H1 (cell line): ENCODE measurements around the gene SMARCA4. TPM values are rescaled to one million over a fixed set of nuclear protein-coding genes. Genes with fewer than 3 reads are reported as not detected.

Experiments
- CTCF ChIA-PET: fragments of 300-600 bp; sonication (Branson Sonifier 250); formaldehyde crosslinking; loops from one replicate; lab custom pipeline; 2021; ENCODE audit not compliant: partially characterized antibody; lab: Charles Lee
- POLR2A ChIA-PET: fragments of 300-600 bp; sonication (Branson Sonifier 250); formaldehyde crosslinking; loops from one replicate; lab custom pipeline; 2021; ENCODE audit warnings: inconsistent platforms; ENCODE audit not compliant: partially characterized antibody; lab: Charles Lee
- DNase-seq, 2 experiments: peaks; one replicate each; pipeline versions ENCODE4 v3.0.0 to v3.0.0-alpha.2; 2010 to 2022; ENCODE audit warnings: low spot score in 2 of 2, low read depth in 1 of 2, mixed read lengths in 1 of 2
- FAIRE-seq: peaks from 2 replicates; lab custom pipeline; 2011; peaks lifted over from hg19 to GRCh38; lab: Jason Lieb, UNC
- H2AFZ ChIP-seq: 2 replicates; pipeline ENCODE4 v1.8.1; 2012; ENCODE audit warnings: low read length, inconsistent platforms
- H2AK5ac ChIP-seq: 2 replicates; pipeline ENCODE4 v1.6.1; 2013; ENCODE audit warnings: low read depth, low read length
- H2BK120ac ChIP-seq: replicated peaks from 2 replicates; pipeline ENCODE3; 2013; ENCODE audit warnings: low read depth, low read length, inconsistent platforms
- H2BK12ac ChIP-seq: 2 replicates; pipeline ENCODE4 v1.6.1; 2013; ENCODE audit warnings: low read depth, low read length
- H2BK15ac ChIP-seq: 2 replicates; pipeline ENCODE4 v1.6.1; 2013; ENCODE audit warnings: low read length
- H2BK20ac ChIP-seq: 2 replicates; pipeline ENCODE4 v1.6.1; 2013; ENCODE audit warnings: low read length
- H2BK5ac ChIP-seq: 2 replicates; pipeline ENCODE4 v1.6.1; 2013; ENCODE audit warnings: low read depth, low read length
- H3K14ac ChIP-seq: 2 replicates; pipeline ENCODE4 v1.6.1; 2013; ENCODE audit warnings: inconsistent platforms; ENCODE audit not compliant: insufficient read length
- H3K18ac ChIP-seq: 2 replicates; pipeline ENCODE4 v1.6.1; 2013; ENCODE audit warnings: low read length; ENCODE audit errors: extremely low read depth
- H3K23ac ChIP-seq: 2 replicates; pipeline ENCODE4 v1.6.1; 2013; ENCODE audit warnings: inconsistent platforms; ENCODE audit not compliant: insufficient read length
- H3K23me2 ChIP-seq: 2 replicates; pipeline ENCODE4 v1.6.1; 2013; ENCODE audit warnings: low read depth, low read length
- H3K27ac ChIP-seq: 2 replicates; pipeline ENCODE4 v1.6.1; 2011; ENCODE audit warnings: low read depth, low read length, inconsistent platforms
- H3K27me3 ChIP-seq, 4 experiments: replicated peaks in 1 of 4; 1 replicate in 1 of 4; 2 replicates in 3 of 4; pipeline versions ENCODE4 v1.6.1 to v1.8.1; 2011 to 2013; ENCODE audit warnings: low read length in 3 of 4, mild to moderate bottlenecking in 3 of 4, inconsistent platforms in 2 of 4, mixed read lengths in 2 of 4, moderate library complexity in 1 of 4; ENCODE audit not compliant: control insufficient read depth in 3 of 4, insufficient read depth in 3 of 4; ENCODE audit errors: extremely low read depth in 1 of 4
- H3K36me3 ChIP-seq, 4 experiments: 2 replicates each; pipeline versions ENCODE4 v1.6.1 to v1.8.1; 2011 to 2013; ENCODE audit warnings: mild to moderate bottlenecking in 4 of 4, low read length in 3 of 4, moderate library complexity in 2 of 4, control low read depth in 1 of 4, inconsistent platforms in 1 of 4; ENCODE audit not compliant: insufficient read depth in 4 of 4, control insufficient read depth in 2 of 4
- H3K4ac ChIP-seq: replicated peaks from 2 replicates; pipeline ENCODE3; 2013; ENCODE audit warnings: low read length, low read depth, mixed read lengths, inconsistent platforms; ENCODE audit not compliant: insufficient read length
- H3K4me1 ChIP-seq, 4 experiments: replicated peaks in 1 of 4; 1 replicate in 1 of 4; 2 replicates in 3 of 4; pipeline versions ENCODE4 v1.6.1 to v1.8.1; 2011 to 2013; ENCODE audit warnings: low read length in 3 of 4, inconsistent platforms in 2 of 4, mixed read lengths in 1 of 4; ENCODE audit not compliant: insufficient read depth in 4 of 4, control insufficient read depth in 3 of 4
- H3K4me2 ChIP-seq, 2 experiments: 2 replicates each; pipeline versions ENCODE4 v1.6.1 to v1.8.1; 2011 to 2013; ENCODE audit warnings: low read depth in 2 of 2, low read length in 2 of 2, control low read depth in 1 of 2, inconsistent platforms in 1 of 2, mild to moderate bottlenecking in 1 of 2; ENCODE audit not compliant: insufficient read depth in 1 of 2
- H3K4me3 ChIP-seq, 4 experiments: fragments of 200-600, 300-600 bp in 1 of 4; sonication (generic), shearing (Covaris generic), sonication (Bioruptor Twin) in 1 of 4; 2 replicates each; pipeline versions ENCODE4 v1.5.1 to v1.8.1; 2011 to 2016; ENCODE audit warnings: low read length in 4 of 4, low read depth in 3 of 4, control low read depth in 2 of 4, inconsistent platforms in 2 of 4, mild to moderate bottlenecking in 2 of 4, mixed read lengths in 1 of 4, moderate library complexity in 1 of 4; ENCODE audit not compliant: insufficient read depth in 2 of 4; ENCODE audit errors: extremely low read depth in 1 of 4
- H3K56ac ChIP-seq: replicated peaks from 2 replicates; pipeline ENCODE3; 2013; ENCODE audit warnings: low read depth, mild to moderate bottlenecking, mixed read lengths, low read length, inconsistent platforms; ENCODE audit not compliant: insufficient read length
- H3K79me1 ChIP-seq: 2 replicates; pipeline ENCODE4 v1.6.1; 2013; ENCODE audit warnings: low read depth, low read length, control low read depth
- H3K79me2 ChIP-seq, 2 experiments: 2 replicates each; pipeline versions ENCODE4 v1.6.1 to v1.8.1; 2012 to 2013; ENCODE audit warnings: low read length in 2 of 2, mild to moderate bottlenecking in 2 of 2, inconsistent platforms in 1 of 2; ENCODE audit not compliant: insufficient read depth in 2 of 2, control insufficient read depth in 1 of 2
- H3K9ac ChIP-seq, 4 experiments: replicated peaks in 1 of 4; 1 replicate in 1 of 4; 2 replicates in 3 of 4; pipeline versions ENCODE4 v1.6.1 to v1.8.1; 2011 to 2013; ENCODE audit warnings: low read depth in 3 of 4, low read length in 3 of 4, control low read depth in 2 of 4, mild to moderate bottlenecking in 2 of 4, moderate library complexity in 2 of 4, inconsistent platforms in 1 of 4; ENCODE audit errors: extremely low read depth in 1 of 4
- H3K9me3 ChIP-seq, 2 experiments: 2 replicates each; pipeline versions ENCODE4 v1.6.1 to v1.8.1; 2012 to 2013; ENCODE audit warnings: mild to moderate bottlenecking in 2 of 2, moderate library complexity in 2 of 2, control low read depth in 1 of 2, inconsistent platforms in 1 of 2, low read depth in 1 of 2, low read length in 1 of 2, mixed read lengths in 1 of 2; ENCODE audit not compliant: insufficient read depth in 2 of 2
- H4K20me1 ChIP-seq, 2 experiments: replicated peaks in 1 of 2; 2 replicates each; pipeline versions ENCODE3 to v1.8.1; 2011 to 2013; ENCODE audit warnings: inconsistent platforms in 2 of 2, low read length in 2 of 2, mild to moderate bottlenecking in 1 of 2; ENCODE audit not compliant: insufficient read depth in 2 of 2, control insufficient read depth in 1 of 2
- H4K5ac ChIP-seq: 2 replicates; pipeline ENCODE4 v1.6.1; 2013; ENCODE audit warnings: low read length, low read depth, mixed read lengths, inconsistent platforms; ENCODE audit not compliant: insufficient read length
- H4K8ac ChIP-seq: 2 replicates; pipeline ENCODE4 v1.8.0; 2013; ENCODE audit warnings: mild to moderate bottlenecking, moderate library complexity, low read length, inconsistent platforms; ENCODE audit not compliant: insufficient read depth; ENCODE audit errors: extremely low read depth
- H4K91ac ChIP-seq: replicated peaks from 2 replicates; pipeline ENCODE3; 2013; ENCODE audit warnings: low read length, mixed read lengths, inconsistent platforms; ENCODE audit not compliant: insufficient read length
- CBX8 ChIP-seq: fragments of 300-800, 300-1000 bp; sonication (generic); IDR thresholded peaks from 2 replicates; pipeline ENCODE4 v1.7.1; 2016; ENCODE audit warnings: low read depth, low read length, borderline replicate concordance
- CHD1 ChIP-seq: IDR thresholded peaks from 2 replicates; pipeline ENCODE4 v1.6.1; 2012; ENCODE audit warnings: low read depth, low read length, improper control_type of control experiment
- FOSL1 ChIP-seq: IDR thresholded peaks from 2 replicates; pipeline ENCODE4 v1.6.1; 2011; ENCODE audit warnings: mild to moderate bottlenecking, low read depth, low read length, moderate library complexity; ENCODE audit not compliant: insufficient read depth
- HDAC2 ChIP-seq, 2 experiments: fragments of 300-600 bp in 1 of 2; sonication (generic) in 1 of 2; IDR thresholded peaks; 2 replicates each; pipeline ENCODE4 v1.6.1; 2011 to 2012; ENCODE audit warnings: low read depth in 2 of 2, low read length in 2 of 2, mild to moderate bottlenecking in 2 of 2, moderate library complexity in 2 of 2, borderline replicate concordance in 1 of 2, inconsistent platforms in 1 of 2
- JUN ChIP-seq: IDR thresholded peaks from 2 replicates; pipeline ENCODE4 v1.6.1; 2011; ENCODE audit warnings: low read depth, mild to moderate bottlenecking, improper control_type of control experiment, low read length
- KDM4A ChIP-seq: IDR thresholded peaks from one replicate; pipeline ENCODE4 v1.7.1; 2012; ENCODE audit warnings: low read depth, mild to moderate bottlenecking, moderate library complexity, low read length, inconsistent platforms; ENCODE audit not compliant: severe bottlenecking
- POLR2A ChIP-seq, 2 experiments: IDR thresholded peaks; 1 replicate in 1 of 2; 2 replicates in 1 of 2; pipeline ENCODE4 v1.6.1; 2011; ENCODE audit warnings: low read depth in 2 of 2, low read length in 2 of 2, mild to moderate bottlenecking in 2 of 2; ENCODE audit errors: control extremely low read depth in 1 of 2
- SP1 ChIP-seq: IDR thresholded peaks from 2 replicates; pipeline ENCODE4 v1.6.1; 2011; ENCODE audit warnings: low read depth, low read length
- TBP ChIP-seq: IDR thresholded peaks from 2 replicates; pipeline ENCODE4 v1.6.1; 2011; ENCODE audit warnings: low read depth, low read length, improper control_type of control experiment
- WGBS, 2 experiments: shearing (Covaris generic) in 1 of 2; methylation state at CpG; one replicate each; pipeline versions ENCODE4 v1.1.6 to v1.1.7; 2013 to 2015; ENCODE audit warnings: low lambda C conversion rate in 2 of 2, mixed read lengths in 2 of 2, inconsistent platforms in 1 of 2, low coverage in 1 of 2, missing lambda C conversion rate in 1 of 2; ENCODE audit not compliant: insufficient replicate concordance in 2 of 2, insufficient coverage in 1 of 2, insufficient read length in 1 of 2; ENCODE audit errors: extremely low coverage in 1 of 2, missing lambda C conversion rate in 1 of 2; 5-methylcytosine and 5-hydroxymethylcytosine counted together
- polyA plus RNA-seq, 7 experiments: library from polyadenylated mRNA; depleted of rRNA in 3 of 7; stranded (reverse) in 5 of 7; unstranded in 2 of 7; fragments of >200 nt in 5 of 7; fragments of 200-250 nt in 2 of 7; gene quantifications; 1 replicate in 5 of 7; 2 replicates in 1 of 7; 4 replicates in 1 of 7; pipeline versions ENCODE4 v1.2.1 to v1.2.3, GENCODE V29; 2011 to 2013; ENCODE audit warnings: missing spikeins in 2 of 7, mixed read lengths in 2 of 7
- total RNA-seq: library from RNA; stranded (reverse); fragmentation: NEBNext Ultra II Directional; extraction: Animal tissue kit (Norgen Biotek cat#: 25700); gene quantifications from 2 replicates; pipeline ENCODE4 v1.2.1, GENCODE V29; 2021
- TF ChIP-seq, protein P1 (sequence below): IDR thresholded peaks from 2 replicates; pipeline ENCODE4 v1.6.1; 2011; ENCODE audit warnings: low read length, improper control_type of control experiment
- TF ChIP-seq, protein P2 (sequence below): IDR thresholded peaks from 2 replicates; pipeline ENCODE4 v1.6.1; 2012; ENCODE audit warnings: low read length, inconsistent platforms

The SMARCA4 gene
- total and polyA plus RNA-seq, 2 of the 8 experiments (the other 6 are each of a cell fraction or from before 2014, with no cell fraction given) = 86.4 to 263 TPM

DNA sequence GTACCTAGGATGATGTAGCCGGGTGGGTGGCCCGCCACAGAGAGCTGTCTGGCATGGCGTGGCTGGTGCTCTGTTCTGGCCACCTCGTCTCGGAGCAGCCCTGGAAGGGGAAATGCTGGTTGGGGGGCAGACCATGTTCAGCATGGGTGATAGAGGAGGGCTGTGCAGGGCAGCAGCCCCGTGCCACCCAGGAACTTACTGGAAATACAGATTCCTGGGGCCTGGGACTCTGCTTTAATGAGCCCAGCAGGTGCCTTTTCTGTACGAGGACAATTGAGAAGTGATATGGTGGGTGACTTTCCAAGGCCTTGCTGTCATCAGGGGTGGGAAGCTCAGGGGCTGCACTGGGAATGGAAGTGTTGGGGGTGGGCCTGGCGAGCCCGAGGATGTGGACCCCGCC lies 24.7 kb downstream of the SMARCA4 start:
- no peak overlapping the region for H2AK5ac ChIP-seq
- no peak for DNase-seq
- peaks cover 22 to 51% (median 44%) of the 10 kb centered on the region in 4 experiments; a peak in 7 of 8 replicates for H3K36me3 ChIP-seq
- H3K9ac ChIP-seq = no peak overlapping the region
- H3K79me2 ChIP-seq = peaks cover 0 to 48% of the 10 kb centered on the region in 2 experiments; a peak in 2 of 4 replicates
- no peak for FAIRE-seq
- H3K27ac ChIP-seq = no peak overlapping the region
- no peak overlapping the region for H4K91ac ChIP-seq
- H2BK120ac ChIP-seq = no peak overlapping the region
- H2AFZ ChIP-seq = no peak overlapping the region
- POLR2A ChIA-PET = interaction anchor here (1.4 to 1.5 kb wide), 2 partner anchors 13 to 23 kb away, joined by 4 read pairs; no protein-coding TSS in a partner anchor
- no peaks in the 10 kb centered on the region; a peak in 3 of 7 replicates for H3K4me1 ChIP-seq
- H4K20me1 ChIP-seq = peaks cover 14 to 22% of the 10 kb centered on the region in 2 experiments
- no peak overlapping the region for H2BK12ac ChIP-seq
- H4K8ac ChIP-seq = no peak overlapping the region; the same call in 1 of the 2 replicates
- H3K4me3 ChIP-seq = no peak overlapping the region
- CTCF ChIA-PET = interaction anchor here (0.9 to 1.8 kb wide), 2 partner anchors 43 to 49 kb away, joined by 3 to 5 read pairs; no protein-coding TSS in a partner anchor
- H3K23ac ChIP-seq = no peak overlapping the region
- no peaks in the 10 kb centered on the region for H3K23me2 ChIP-seq
- H3K4me2 ChIP-seq = no peak overlapping the region
- no peak overlapping the region for H4K5ac ChIP-seq
- no peak overlapping the region for H2BK5ac ChIP-seq
- H3K56ac ChIP-seq = no peak overlapping the region
- no peak overlapping the region for H2BK15ac ChIP-seq
- no peak overlapping the region for H3K18ac ChIP-seq
- no peaks in the 10 kb centered on the region for H3K27me3 ChIP-seq
- H3K4ac ChIP-seq = no peak overlapping the region
- WGBS, 2 experiments = 93% methylated on average over 10 of the region's 10 CpGs; no CpG with 5 or more reads in 1 of the 2 experiments
- no peak overlapping the region for H3K14ac ChIP-seq
- H3K79me1 ChIP-seq = peaks cover 16% of the 10 kb centered on the region
- no peak overlapping the region for H2BK20ac ChIP-seq
- H3K9me3 ChIP-seq = no peaks in the 10 kb centered on the region
- TF ChIP-seq KDM4A (no peak), TBP (no peak), POLR2A (IDR thresholded peaks at IDR 0.05; ENCODE audit: control extremely low read depth in 1 of 2, low read depth in 2 of 2, low read length in 2 of 2) (no peak), HDAC2 (IDR thresholded peaks at IDR 0.05; ENCODE audit: borderline replicate concordance in 1 of 2, low read depth in 2 of 2, low read length in 2 of 2) (no peak), JUN (no peak), CHD1 (no peak), FOSL1 (no peak), SP1 (no peak), CBX8 (no peak)
- TF ChIP-seq, protein P1, sequence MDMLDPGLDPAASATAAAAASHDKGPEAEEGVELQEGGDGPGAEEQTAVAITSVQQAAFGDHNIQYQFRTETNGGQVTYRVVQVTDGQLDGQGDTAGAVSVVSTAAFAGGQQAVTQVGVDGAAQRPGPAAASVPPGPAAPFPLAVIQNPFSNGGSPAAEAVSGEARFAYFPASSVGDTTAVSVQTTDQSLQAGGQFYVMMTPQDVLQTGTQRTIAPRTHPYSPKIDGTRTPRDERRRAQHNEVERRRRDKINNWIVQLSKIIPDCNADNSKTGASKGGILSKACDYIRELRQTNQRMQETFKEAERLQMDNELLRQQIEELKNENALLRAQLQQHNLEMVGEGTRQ = no peak
- TF ChIP-seq, protein P2, sequence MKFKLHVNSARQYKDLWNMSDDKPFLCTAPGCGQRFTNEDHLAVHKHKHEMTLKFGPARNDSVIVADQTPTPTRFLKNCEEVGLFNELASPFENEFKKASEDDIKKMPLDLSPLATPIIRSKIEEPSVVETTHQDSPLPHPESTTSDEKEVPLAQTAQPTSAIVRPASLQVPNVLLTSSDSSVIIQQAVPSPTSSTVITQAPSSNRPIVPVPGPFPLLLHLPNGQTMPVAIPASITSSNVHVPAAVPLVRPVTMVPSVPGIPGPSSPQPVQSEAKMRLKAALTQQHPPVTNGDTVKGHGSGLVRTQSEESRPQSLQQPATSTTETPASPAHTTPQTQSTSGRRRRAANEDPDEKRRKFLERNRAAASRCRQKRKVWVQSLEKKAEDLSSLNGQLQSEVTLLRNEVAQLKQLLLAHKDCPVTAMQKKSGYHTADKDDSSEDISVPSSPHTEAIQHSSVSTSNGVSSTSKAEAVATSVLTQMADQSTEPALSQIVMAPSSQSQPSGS = no peak
